GM12801 (cell line): ENCODE data around the gene TMEM72.

Experiments used
- CTCF ChIP-seq: IDR thresholded peaks from one replicate; pipeline ENCODE4 v1.5.1; 2011; ENCODE audit warnings: control low read depth; ENCODE audit not compliant: insufficient read length; ENCODE audit errors: extremely low read depth

TMEM72 gene

GRCh38 chr10:44911951-44912350 lies 814 bp downstream of the TMEM72 start:
- no peak for TF ChIP-seq CTCF

- TF ChIP-seq CTCF: no peak
Observed at GRCh38 chr10:44913350-44914081, 2.4 kb downstream of the TMEM72 start.

- no peak for TF ChIP-seq CTCF
Observed at GRCh38 chr10:44914891-44915290, 3.8 kb downstream of the TMEM72 start.

DNA sequence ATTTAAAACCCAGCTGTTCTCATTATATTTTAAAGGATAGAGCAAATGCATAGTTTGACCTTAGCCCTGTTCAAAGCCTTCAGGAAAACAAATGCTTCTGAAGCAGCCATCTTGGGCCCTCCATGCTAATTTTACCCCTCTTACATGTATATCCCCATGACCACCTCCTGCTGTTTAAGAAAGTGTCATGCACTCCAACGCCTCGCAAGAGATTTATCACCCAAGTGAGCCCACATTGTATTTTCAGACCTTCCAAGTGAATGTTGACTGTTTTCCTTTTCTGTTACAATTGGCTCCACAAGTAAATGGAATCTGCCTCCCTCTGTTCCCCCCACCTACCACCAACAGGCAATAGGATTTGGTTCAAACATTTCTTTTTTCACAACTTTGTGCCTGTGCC lies 5.3 kb downstream of the TMEM72 start:
- TF ChIP-seq CTCF: no peak

GRCh38 chr10:44917848-44918247 lies 6.7 kb downstream of the TMEM72 start:
- no peak for TF ChIP-seq CTCF

- no peak for TF ChIP-seq CTCF
Observed at GRCh38 chr10:44920252-44920651, 9.1 kb downstream of the TMEM72 start.

- TF ChIP-seq CTCF: no peak
Observed at GRCh38 chr10:44921061-44921460, 9.9 kb downstream of the TMEM72 start.

DNA sequence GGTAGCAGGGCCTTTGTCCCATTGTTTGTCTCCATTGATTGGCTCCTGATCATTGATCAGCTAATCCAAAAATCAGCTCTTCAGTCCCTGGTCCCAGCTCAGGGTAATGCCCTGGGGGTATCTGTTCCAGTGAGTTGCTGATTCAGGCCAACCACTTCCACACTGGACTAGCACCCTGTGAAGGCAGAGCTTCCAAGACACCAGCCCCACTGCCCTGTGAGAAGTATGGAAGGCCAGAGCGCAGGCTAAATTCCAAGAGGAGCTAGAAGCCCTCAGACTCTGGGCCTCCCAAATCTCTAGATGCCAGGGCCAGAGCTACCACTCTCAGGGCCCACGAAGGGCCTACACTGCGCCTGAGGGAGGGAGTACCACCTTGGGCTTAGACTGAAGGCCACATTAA lies 10.4 kb downstream of the TMEM72 start:
- TF ChIP-seq CTCF: no peak
